ENCODE measurements around the gene SCART1. TPM values are rescaled to one million over a fixed set of nuclear protein-coding genes. Genes with fewer than 3 reads are reported as not detected.
"Not testable (repeated sequence)": the region's sequence is repeated elsewhere in the genome, so short reads cannot be mapped to it uniquely, and the experiment has no call there.

Gene SCART1
- total RNA-seq, 1 donor from 2014 or later, result 1.4 TPM

- H3K27ac Mint-ChIP-seq (ENCODE audit: unreplicated experiment), result no peak overlapping the region
- H3K4me3 Mint-ChIP-seq, result no peak overlapping the region
- peaks cover 19% of the 10 kb centered on the region for H3K9me3 Mint-ChIP-seq
- no peak for DNase-seq (ENCODE audit: low read depth, low spot score)
- no peaks in the 10 kb centered on the region for H3K4me1 Mint-ChIP-seq
- H3K36me3 Mint-ChIP-seq (ENCODE audit: low read depth), result peaks cover 13% of the 10 kb centered on the region
- no peaks in the 10 kb centered on the region for H3K27me3 Mint-ChIP-seq (ENCODE audit: low read depth)
- TF ChIP-seq CTCF (conservative IDR thresholded peaks at IDR 0.05), result no peak
Observed at GRCh38 chr10:133466683-133467275, 13.0 kb downstream of the SCART1 start.

GRCh38 chr10:133467286-133467911 lies 13.7 kb downstream of the SCART1 start:
- H3K36me3 Mint-ChIP-seq (ENCODE audit: low read depth), result peaks cover 13% of the 10 kb centered on the region
- no peaks in the 10 kb centered on the region for H3K4me1 Mint-ChIP-seq
- H3K4me3 Mint-ChIP-seq, result no peak overlapping the region
- no peaks in the 10 kb centered on the region for H3K27me3 Mint-ChIP-seq (ENCODE audit: low read depth)
- DNase-seq (ENCODE audit: low read depth, low spot score), result no peak
- H3K27ac Mint-ChIP-seq (ENCODE audit: unreplicated experiment), result no peak overlapping the region
- peaks cover 19% of the 10 kb centered on the region for H3K9me3 Mint-ChIP-seq
- TF ChIP-seq CTCF (conservative IDR thresholded peaks at IDR 0.05), result no peak

GRCh38 chr10:133469205-133469604 lies 15.5 kb downstream of the SCART1 start:
- H3K36me3 Mint-ChIP-seq (ENCODE audit: low read depth); H3K27ac Mint-ChIP-seq (ENCODE audit: unreplicated experiment); DNase-seq (ENCODE audit: low read depth, low spot score); H3K9me3 Mint-ChIP-seq; H3K4me1 Mint-ChIP-seq; H3K27me3 Mint-ChIP-seq (ENCODE audit: low read depth); H3K4me3 Mint-ChIP-seq: not testable (repeated sequence)

GRCh38 chr10:133471300-133472109 lies 17.8 kb downstream of the SCART1 start:
- TF ChIP-seq CTCF (conservative IDR thresholded peaks at IDR 0.05), result no peak
- Mint-ChIP-seq H3K4me3 (no peak overlapping the region), H3K9me3 (peaks cover 9% of the 10 kb centered on the region), H3K36me3 (ENCODE audit: low read depth) (peaks cover 8% of the 10 kb centered on the region), H3K4me1 (no peaks in the 10 kb centered on the region), H3K27ac (ENCODE audit: unreplicated experiment) (no peak overlapping the region), H3K27me3 (ENCODE audit: low read depth) (no peaks in the 10 kb centered on the region)
- no peak for DNase-seq (ENCODE audit: low read depth, low spot score)

GRCh38 chr10:133473270-133473669 lies 19.5 kb downstream of the SCART1 start:
- no peak overlapping the region for H3K4me3 Mint-ChIP-seq
- DNase-seq (ENCODE audit: low read depth, low spot score), result no peak
- no peaks in the 10 kb centered on the region for H3K4me1 Mint-ChIP-seq
- H3K36me3 Mint-ChIP-seq (ENCODE audit: low read depth), result peaks cover 4% of the 10 kb centered on the region
- no peak overlapping the region for H3K27ac Mint-ChIP-seq (ENCODE audit: unreplicated experiment)
- no peaks in the 10 kb centered on the region for H3K27me3 Mint-ChIP-seq (ENCODE audit: low read depth)
- H3K9me3 Mint-ChIP-seq, result peaks cover 7% of the 10 kb centered on the region
- no peak for TF ChIP-seq CTCF (conservative IDR thresholded peaks at IDR 0.05)

GRCh38 chr10:133474027-133474426 lies 20.3 kb downstream of the SCART1 start:
- H3K9me3 Mint-ChIP-seq, result peaks cover 7% of the 10 kb centered on the region

More at GRCh38 chr10:133474027-133474426, 20.3 kb downstream of the SCART1 start:
- Mint-ChIP-seq H3K27me3 (ENCODE audit: low read depth) (no peaks in the 10 kb centered on the region), H3K36me3 (ENCODE audit: low read depth) (peaks cover 2% of the 10 kb centered on the region), H3K4me1 (no peaks in the 10 kb centered on the region), H3K4me3 (no peak overlapping the region), H3K27ac (ENCODE audit: unreplicated experiment) (no peak overlapping the region)
- no peak for DNase-seq (ENCODE audit: low read depth, low spot score)
- TF ChIP-seq CTCF (conservative IDR thresholded peaks at IDR 0.05), result no peak

Data from neural crest cell (in vitro differentiated cells).